ENCODE measurements around the gene ARMC7.
"Not testable (repeated sequence)": the region's sequence is repeated elsewhere in the genome, so short reads cannot be mapped to it uniquely, and the experiment has no call there.

Gene ARMC7

GRCh38 chr17:75064040-75064439, 45.7 kb upstream of the ARMC7 start:
- TF ChIP-seq CTCF (IDR thresholded peaks at IDR 0.05; ENCODE audit: low read length, missing control alignments): no peak
- no peak overlapping the region for H3K4me3 ChIP-seq (replicated peaks; ENCODE audit: low read depth, low read length)
- no peak for DNase-seq (ENCODE audit: low read depth)

GRCh38 chr17:75064460-75064859, 45.3 kb upstream of the ARMC7 start:
- TF ChIP-seq CTCF (IDR thresholded peaks at IDR 0.05; ENCODE audit: low read length, missing control alignments): no peak
- no peak overlapping the region for H3K4me3 ChIP-seq (replicated peaks; ENCODE audit: low read depth, low read length)
- no peak for DNase-seq (ENCODE audit: low read depth)

- no peak for TF ChIP-seq CTCF (IDR thresholded peaks at IDR 0.05; ENCODE audit: low read length, missing control alignments)
- no peak overlapping the region for H3K4me3 ChIP-seq (replicated peaks; ENCODE audit: low read depth, low read length)
- DNase-seq (ENCODE audit: low read depth): no peak
Measured at GRCh38 chr17:75064867-75065561, 44.8 kb upstream of the ARMC7 start.

GRCh38 chr17:75065562-75066151, 44.1 kb upstream of the ARMC7 start:
- H3K4me3 ChIP-seq (replicated peaks; ENCODE audit: low read depth, low read length): no peak overlapping the region
- no peak for TF ChIP-seq CTCF (IDR thresholded peaks at IDR 0.05; ENCODE audit: low read length, missing control alignments)
- DNase-seq (ENCODE audit: low read depth): peak; percentile 43

GRCh38 chr17:75067856-75068255, 41.9 kb upstream of the ARMC7 start:
- no peak overlapping the region for H3K4me3 ChIP-seq (replicated peaks; ENCODE audit: low read depth, low read length)
- DNase-seq (ENCODE audit: low read depth): no peak
- TF ChIP-seq CTCF (IDR thresholded peaks at IDR 0.05; ENCODE audit: low read length, missing control alignments): no peak

GRCh38 chr17:75068750-75069149, 41.0 kb upstream of the ARMC7 start:
- DNase-seq (ENCODE audit: low read depth): no peak
- H3K4me3 ChIP-seq (replicated peaks; ENCODE audit: low read depth, low read length): no peak overlapping the region
- no peak for TF ChIP-seq CTCF (IDR thresholded peaks at IDR 0.05; ENCODE audit: low read length, missing control alignments)

GRCh38 chr17:75069783-75070182, 40.0 kb upstream of the ARMC7 start:
- DNase-seq (ENCODE audit: low read depth): no peak
- TF ChIP-seq CTCF (IDR thresholded peaks at IDR 0.05; ENCODE audit: low read length, missing control alignments): peak; percentile 38

GRCh38 chr17:75071478-75072271, 38.1 kb upstream of the ARMC7 start:
- not testable (repeated sequence) for H3K4me3 ChIP-seq (replicated peaks; ENCODE audit: low read depth, low read length); DNase-seq (ENCODE audit: low read depth)

More at GRCh38 chr17:75069783-75070182, 40.0 kb upstream of the ARMC7 start:
- H3K4me3 ChIP-seq (replicated peaks; ENCODE audit: low read depth, low read length): no peak overlapping the region

- DNase-seq (ENCODE audit: low read depth); H3K4me3 ChIP-seq (replicated peaks; ENCODE audit: low read depth, low read length): not testable (repeated sequence)
Measured at GRCh38 chr17:75072909-75073308, 36.9 kb upstream of the ARMC7 start.

All from fibroblast of pulmonary artery (primary cell).